HL-60 (cell line): ENCODE data around the gene PTPN22.

Experiments used
- DNase-seq, 2 experiments: peaks; one replicate each; pipeline ENCODE4 v3.0.0-alpha.2; 2010 to 2020; ENCODE audit warnings: low read depth in 1 of 2, low spot score in 1 of 2
- H3K27ac ChIP-seq: fragments of 250-450 bp; sonication (Bioruptor Pico); replicated peaks from 2 replicates; pipeline ENCODE4 v1.5.1; 2020; ENCODE audit warnings: mild to moderate bottlenecking, moderate library complexity
- H3K27me3 ChIP-seq: fragments of 250-450 bp; sonication (Bioruptor Pico); 2 replicates; pipeline ENCODE4 v1.5.1; 2021; ENCODE audit warnings: mild to moderate bottlenecking, moderate library complexity; ENCODE audit not compliant: insufficient read depth, poor library complexity, severe bottlenecking
- H3K4me3 ChIP-seq: replicated peaks from 2 replicates; pipeline ENCODE4 v1.5.1; 2011; ENCODE audit warnings: mild to moderate bottlenecking, control low read depth, low read length; ENCODE audit not compliant: insufficient read depth
- CTCF ChIP-seq: IDR thresholded peaks from one replicate; pipeline ENCODE4 v1.5.1; 2011; ENCODE audit warnings: low read length, control low read depth, inconsistent platforms; ENCODE audit not compliant: insufficient read depth
- GABPA ChIP-seq: IDR thresholded peaks from 2 replicates; pipeline ENCODE4 v1.6.1; 2012; ENCODE audit warnings: low read depth
- POLR2AphosphoS5 ChIP-seq: IDR thresholded peaks from 2 replicates; pipeline ENCODE4 v1.6.1; 2012; ENCODE audit warnings: low read depth
- REST ChIP-seq: IDR thresholded peaks from 2 replicates; pipeline ENCODE4 v1.6.1; 2012; ENCODE audit warnings: low read depth; ENCODE audit not compliant: insufficient replicate concordance
- SPI1 ChIP-seq: IDR thresholded peaks from 2 replicates; pipeline ENCODE4 v1.6.1; 2012; ENCODE audit warnings: low read depth, mild to moderate bottlenecking, borderline replicate concordance

Gene PTPN22

GRCh38 chr1:113876176-113876575, 4.7 kb upstream of the PTPN22 start:
- H3K27me3 ChIP-seq: no peaks in the 10 kb centered on the region

GRCh38 chr1:113875714-113876113, 4.2 kb upstream of the PTPN22 start:
- Histone ChIP-seq H3K27me3 (no peaks in the 10 kb centered on the region), H3K4me3 (no peak overlapping the region), H3K27ac (no peak overlapping the region)
- no peak for TF ChIP-seq SPI1
- no peak for TF ChIP-seq GABPA
- no peak for TF ChIP-seq CTCF
- no peak for TF ChIP-seq POLR2AphosphoS5
- TF ChIP-seq REST: no peak
- no peak for DNase-seq

More at GRCh38 chr1:113876176-113876575, 4.7 kb upstream of the PTPN22 start:
- DNase-seq: no peak
- no peak for TF ChIP-seq GABPA
- no peak for TF ChIP-seq CTCF
- no peak for TF ChIP-seq SPI1
- TF ChIP-seq POLR2AphosphoS5: no peak
- TF ChIP-seq REST: no peak
- Histone ChIP-seq H3K27ac (no peak overlapping the region), H3K4me3 (no peak overlapping the region)

- H3K27ac ChIP-seq: peak overlapping the region; percentile 96
- peak; percentile 41 to 63 for DNase-seq
These were observed 2.7 kb upstream of the PTPN22 start for GRCh38 chr1:113874012-113874879.

More at GRCh38 chr1:113874012-113874879, 2.7 kb upstream of the PTPN22 start:
- peak; percentile 18 for TF ChIP-seq CTCF
- TF ChIP-seq REST: no peak
- Histone ChIP-seq H3K4me3 (no peak overlapping the region), H3K27me3 (no peaks in the 10 kb centered on the region)
